Parathyroid adenoma (tissue), 2 donors: ENCODE data around the gene CREG1.

Experiments
- H2AFZ ChIP-seq: fragments of 300-600 bp; sonication (generic); one replicate; pipeline ENCODE4 v1.7.0; 2017; ENCODE audit warnings: antibody characterized with exemption, mild to moderate bottlenecking
- H3K27ac ChIP-seq: fragments of 300-600 bp; sonication (generic); one replicate; pipeline ENCODE4 v1.7.0; 2017
- H3K27me3 ChIP-seq: fragments of 300-600 bp; sonication (generic); one replicate; pipeline ENCODE4 v1.7.0; 2017; ENCODE audit warnings: low read length; ENCODE audit not compliant: control insufficient read depth, insufficient read depth
- H3K36me3 ChIP-seq: fragments of 300-600 bp; sonication (generic); one replicate; pipeline ENCODE4 v1.7.0; 2017; ENCODE audit warnings: low read length; ENCODE audit not compliant: control insufficient read depth, insufficient read depth
- H3K4me1 ChIP-seq: fragments of 300-600 bp; sonication (generic); one replicate; pipeline ENCODE4 v1.7.0; 2017; ENCODE audit warnings: control low read depth
- H3K4me2 ChIP-seq: fragments of 300-600 bp; sonication (generic); one replicate; pipeline ENCODE4 v1.7.0; 2017; ENCODE audit warnings: low read length
- H3K4me3 ChIP-seq: fragments of 300-600 bp; sonication (generic); one replicate; pipeline ENCODE4 v1.7.0; 2017; ENCODE audit warnings: low read depth, low read length
- H3K79me2 ChIP-seq: fragments of 300-600 bp; sonication (generic); one replicate; pipeline ENCODE4 v1.7.0; 2017; ENCODE audit warnings: control low read depth
- H3K9ac ChIP-seq: fragments of 300-600 bp; sonication (generic); one replicate; pipeline ENCODE4 v1.7.0; 2017; ENCODE audit warnings: mild to moderate bottlenecking
- H3K9me3 ChIP-seq: fragments of 300-600 bp; sonication (generic); one replicate; pipeline ENCODE4 v1.7.0; 2017; ENCODE audit warnings: low read length; ENCODE audit not compliant: control insufficient read depth
- TF ChIP-seq, protein P1 (sequence below): fragments of 300-600 bp; sonication (generic); IDR thresholded peaks from one replicate; pipeline ENCODE4 v1.7.0; 2017; ENCODE audit warnings: antibody characterized with exemption, mild to moderate bottlenecking
- donor health status: primary hyperparathyroidism.

The CREG1 gene

GRCh38 chr1:167594822-167595221 lies 41.3 kb upstream of the CREG1 start:
- H3K4me3 ChIP-seq: no peak overlapping the region
- no peak overlapping the region for H3K4me2 ChIP-seq
- H3K79me2 ChIP-seq: no peaks in the 10 kb centered on the region
- no peaks in the 10 kb centered on the region for H3K4me1 ChIP-seq
- TF ChIP-seq, protein P1, sequence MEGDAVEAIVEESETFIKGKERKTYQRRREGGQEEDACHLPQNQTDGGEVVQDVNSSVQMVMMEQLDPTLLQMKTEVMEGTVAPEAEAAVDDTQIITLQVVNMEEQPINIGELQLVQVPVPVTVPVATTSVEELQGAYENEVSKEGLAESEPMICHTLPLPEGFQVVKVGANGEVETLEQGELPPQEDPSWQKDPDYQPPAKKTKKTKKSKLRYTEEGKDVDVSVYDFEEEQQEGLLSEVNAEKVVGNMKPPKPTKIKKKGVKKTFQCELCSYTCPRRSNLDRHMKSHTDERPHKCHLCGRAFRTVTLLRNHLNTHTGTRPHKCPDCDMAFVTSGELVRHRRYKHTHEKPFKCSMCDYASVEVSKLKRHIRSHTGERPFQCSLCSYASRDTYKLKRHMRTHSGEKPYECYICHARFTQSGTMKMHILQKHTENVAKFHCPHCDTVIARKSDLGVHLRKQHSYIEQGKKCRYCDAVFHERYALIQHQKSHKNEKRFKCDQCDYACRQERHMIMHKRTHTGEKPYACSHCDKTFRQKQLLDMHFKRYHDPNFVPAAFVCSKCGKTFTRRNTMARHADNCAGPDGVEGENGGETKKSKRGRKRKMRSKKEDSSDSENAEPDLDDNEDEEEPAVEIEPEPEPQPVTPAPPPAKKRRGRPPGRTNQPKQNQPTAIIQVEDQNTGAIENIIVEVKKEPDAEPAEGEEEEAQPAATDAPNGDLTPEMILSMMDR: no peak
- H3K36me3 ChIP-seq: no peaks in the 10 kb centered on the region
- no peak overlapping the region for H2AFZ ChIP-seq
- no peak overlapping the region for H3K27ac ChIP-seq
- no peaks in the 10 kb centered on the region for H3K9me3 ChIP-seq
- no peak overlapping the region for H3K9ac ChIP-seq
- no peaks in the 10 kb centered on the region for H3K27me3 ChIP-seq

DNA sequence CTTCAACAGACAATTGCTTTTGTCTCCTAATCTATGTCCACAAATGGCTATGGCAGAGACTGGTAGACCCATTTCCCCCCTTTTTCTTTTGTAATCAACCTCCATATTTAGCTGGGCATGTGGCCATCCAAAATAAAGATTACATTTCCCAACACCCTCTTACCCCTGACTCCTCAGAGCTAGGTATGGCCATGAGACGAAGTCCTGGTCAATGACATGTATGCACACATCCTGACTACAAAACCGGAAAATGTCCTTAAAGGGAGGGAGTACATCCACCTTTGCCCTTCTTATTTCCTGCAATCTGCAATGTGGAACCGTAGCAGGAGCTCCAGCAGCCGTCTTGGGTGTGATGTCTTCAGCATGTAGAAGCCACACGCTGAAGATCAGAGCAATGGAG lies 40.3 kb upstream of the CREG1 start:
- no peaks in the 10 kb centered on the region for H3K9me3 ChIP-seq
- H3K27me3 ChIP-seq: no peaks in the 10 kb centered on the region

DNA sequence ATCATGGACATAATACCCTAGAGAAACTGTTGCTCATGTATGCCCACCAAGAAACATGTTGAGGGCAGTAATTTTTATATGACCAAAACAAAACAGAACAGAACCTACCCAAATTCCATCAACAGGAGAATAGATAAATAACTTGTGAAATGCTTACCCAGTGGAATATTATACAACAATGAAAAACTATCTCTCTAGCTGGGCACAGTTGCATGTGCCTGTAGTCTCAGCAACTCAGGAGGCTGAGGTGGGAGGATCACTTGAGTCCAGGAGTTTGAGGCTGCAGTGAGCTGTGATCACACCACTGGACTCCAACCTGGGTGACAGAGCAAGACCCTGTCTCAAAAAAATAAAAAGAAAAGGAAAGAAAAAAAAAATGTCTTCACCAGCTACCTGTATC lies 38.9 kb upstream of the CREG1 start:
- Histone ChIP-seq H3K4me3 (no peak overlapping the region), H3K9ac (no peak overlapping the region)

More for the DNA sequence above, 40.3 kb upstream of the CREG1 start:
- Histone ChIP-seq H3K4me3 (no peak overlapping the region), H3K4me1 (no peaks in the 10 kb centered on the region), H3K27ac (no peak overlapping the region), H3K4me2 (no peak overlapping the region), H2AFZ (no peak overlapping the region), H3K36me3 (no peaks in the 10 kb centered on the region), H3K79me2 (no peaks in the 10 kb centered on the region), H3K9ac (no peak overlapping the region)
- TF ChIP-seq, protein P1: no peak

DNA sequence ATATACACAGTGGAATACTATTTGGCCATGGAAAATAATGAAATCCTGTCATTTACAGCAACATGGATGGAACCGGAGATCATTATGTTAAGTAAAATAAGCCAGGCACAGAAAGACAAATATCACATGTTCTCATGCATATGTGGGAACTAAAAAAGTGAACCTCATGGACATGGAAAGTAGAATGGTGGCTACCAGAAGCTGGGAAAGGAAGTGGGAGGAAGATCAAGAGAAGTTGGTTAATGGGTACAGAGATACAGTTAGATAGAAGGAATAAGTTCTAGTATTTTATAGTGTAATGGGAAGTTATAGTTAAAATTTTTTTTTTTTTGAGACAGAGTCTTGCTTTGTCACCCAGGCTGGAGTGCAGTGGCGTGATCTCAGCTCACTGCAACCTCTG lies 34.8 kb upstream of the CREG1 start:
- Histone ChIP-seq H3K9me3 (no peaks in the 10 kb centered on the region), H2AFZ (no peak overlapping the region), H3K27ac (no peak overlapping the region), H3K4me1 (no peaks in the 10 kb centered on the region), H3K79me2 (no peaks in the 10 kb centered on the region), H3K4me3 (no peak overlapping the region), H3K9ac (no peak overlapping the region), H3K27me3 (no peaks in the 10 kb centered on the region), H3K36me3 (no peaks in the 10 kb centered on the region), H3K4me2 (no peak overlapping the region)
- TF ChIP-seq, protein P1: no peak

More for the DNA sequence above, 38.9 kb upstream of the CREG1 start:
- Histone ChIP-seq H3K36me3 (no peaks in the 10 kb centered on the region), H3K27ac (no peak overlapping the region), H2AFZ (no peak overlapping the region), H3K4me1 (no peaks in the 10 kb centered on the region), H3K79me2 (no peaks in the 10 kb centered on the region), H3K9me3 (no peaks in the 10 kb centered on the region), H3K27me3 (no peaks in the 10 kb centered on the region), H3K4me2 (no peak overlapping the region)
- TF ChIP-seq, protein P1: no peak

DNA sequence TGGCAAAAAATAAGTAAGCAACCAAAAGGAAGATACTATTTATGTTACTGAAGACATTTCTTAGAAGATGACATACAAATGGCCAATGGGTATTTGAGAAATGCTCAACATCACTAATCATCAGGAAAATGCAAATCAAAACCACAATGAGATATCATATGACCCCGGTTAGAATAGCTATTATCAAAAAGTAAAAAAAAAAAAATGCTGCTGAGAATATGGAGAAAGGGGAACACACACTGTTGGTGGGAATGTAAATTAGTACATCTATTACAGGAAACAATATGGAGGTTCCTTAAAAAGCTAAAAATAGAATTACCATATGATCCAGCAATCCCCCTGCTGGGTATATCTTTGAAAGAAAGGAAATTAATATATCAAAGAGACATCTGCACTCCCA lies 34.3 kb upstream of the CREG1 start:
- TF ChIP-seq, protein P1: no peak

More for the DNA sequence above, 34.3 kb upstream of the CREG1 start:
- no peaks in the 10 kb centered on the region for H3K9me3 ChIP-seq
- no peaks in the 10 kb centered on the region for H3K79me2 ChIP-seq
- H3K4me1 ChIP-seq: no peaks in the 10 kb centered on the region
- H3K27me3 ChIP-seq: no peaks in the 10 kb centered on the region
- H3K4me2 ChIP-seq: no peak overlapping the region
- no peak overlapping the region for H3K27ac ChIP-seq
- no peak overlapping the region for H3K4me3 ChIP-seq
- H3K36me3 ChIP-seq: no peaks in the 10 kb centered on the region
- H2AFZ ChIP-seq: no peak overlapping the region
- H3K9ac ChIP-seq: no peak overlapping the region
